Cardiac muscle cell (in vitro differentiated cells and primary cell): ENCODE results near the gene PDZRN3. TPM values are rescaled to one million over a fixed set of nuclear protein-coding genes. Genes with fewer than 3 reads are reported as not detected.

ENCODE experiments used
- DNase-seq, 2 donors: peaks; one replicate each; pipeline versions ENCODE4 v3.0.0 to v3.0.0-alpha.2; 2010 to 2017; ENCODE audit warnings: low read depth in 1 of 2, low spot score in 1 of 2
- H3K27ac ChIP-seq: fragments of 200-600 bp; sonication (generic); 2 replicates; pipeline ENCODE4 v1.5.1; 2016
- H3K27me3 ChIP-seq: fragments of 200-600 bp; sonication (generic); 2 replicates; pipeline ENCODE4 v1.6.0; 2016; ENCODE audit warnings: control low read depth
- H3K36me3 ChIP-seq: fragments of 200-600 bp; sonication (generic); 2 replicates; pipeline ENCODE4 v1.5.1; 2016; ENCODE audit warnings: control low read depth
- H3K4me1 ChIP-seq: fragments of 200-600 bp; sonication (generic); 2 replicates; pipeline ENCODE4 v1.8.1; 2017; ENCODE audit warnings: low read depth, mild to moderate bottlenecking, mixed run types
- H3K4me3 ChIP-seq: fragments of 200-600 bp; sonication (generic); 2 replicates; pipeline ENCODE4 v1.5.1; 2016; ENCODE audit warnings: mild to moderate bottlenecking
- H3K9me3 ChIP-seq: fragments of 200-600 bp; sonication (generic); 2 replicates; pipeline ENCODE4 v1.5.1; 2017; ENCODE audit warnings: low read depth, mild to moderate bottlenecking, control low read depth
- CTCF ChIP-seq: IDR thresholded peaks from 2 replicates; pipeline ENCODE4 v1.5.1; 2012; ENCODE audit warnings: low read depth, mild to moderate bottlenecking, low read length
- polyA plus RNA-seq: library from polyadenylated mRNA; unstranded; fragments of >200 nt; fragmentation: Nextera tagmentation; extraction: Ambion mirVana; gene quantifications from 2 replicates; pipeline ENCODE4 v1.2.1, GENCODE V29; 2016
- total RNA-seq: library from RNA; depleted of rRNA; stranded (reverse); fragments of >200 nt; gene quantifications from 2 replicates; pipeline ENCODE4 v1.2.3, GENCODE V29; 2016

Gene PDZRN3
- total and polyA plus RNA-seq, 2 experiments from 2014 or later: 63.9 to 94.7 TPM

DNA sequence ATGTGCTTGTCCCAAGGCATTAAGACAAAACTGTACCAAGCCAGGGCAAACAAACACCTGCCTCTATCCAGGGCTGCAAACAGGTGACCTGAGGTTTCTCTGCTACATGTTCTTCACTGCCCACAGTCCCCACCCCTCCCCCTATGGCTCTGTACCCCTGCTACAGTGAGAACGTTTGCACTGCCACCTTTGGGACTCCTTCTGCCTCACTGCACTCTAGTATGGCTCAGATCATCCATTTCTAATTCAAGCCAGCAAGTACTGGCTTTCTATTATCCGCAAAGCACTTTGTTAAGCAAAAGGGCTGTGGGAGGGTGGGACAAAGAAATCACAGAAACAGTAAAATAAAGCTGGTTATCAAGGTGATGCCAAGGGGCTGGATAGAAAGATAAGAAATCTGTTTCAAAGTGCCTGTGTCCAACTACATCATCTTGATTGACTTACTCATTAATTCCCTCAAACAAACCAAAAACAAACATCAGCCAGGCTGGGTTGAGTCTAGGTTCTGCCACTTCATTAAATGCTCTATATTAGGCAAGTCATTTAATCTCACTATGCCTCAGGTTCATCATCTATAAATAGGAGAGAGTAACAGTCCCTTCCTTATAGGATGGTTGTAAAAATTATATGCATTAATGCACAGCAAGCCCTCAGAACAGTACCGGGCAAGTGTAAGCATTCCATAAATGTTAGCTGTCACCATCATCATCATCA, 95.3 kb downstream of the PDZRN3 start:
- TF ChIP-seq CTCF: no peak
- Histone ChIP-seq H3K9me3 (no peaks in the 10 kb centered on the region), H3K27ac (no peak overlapping the region), H3K4me1 (peaks cover 17% of the 10 kb centered on the region), H3K4me3 (no peak overlapping the region), H3K36me3 (no peaks in the 10 kb centered on the region), H3K27me3 (no peaks in the 10 kb centered on the region)
- DNase-seq: no peak

GRCh38 chr3:73525591-73525990, 99.2 kb downstream of the PDZRN3 start:
- Histone ChIP-seq H3K9me3 (peaks cover 4% of the 10 kb centered on the region), H3K4me3 (no peak overlapping the region), H3K36me3 (no peaks in the 10 kb centered on the region), H3K4me1 (peaks cover 23% of the 10 kb centered on the region), H3K27ac (no peak overlapping the region), H3K27me3 (no peaks in the 10 kb centered on the region)
- no peak for DNase-seq
- no peak for TF ChIP-seq CTCF

- Histone ChIP-seq H3K9me3 (peaks cover 4% of the 10 kb centered on the region), H3K4me1 (peaks cover 11% of the 10 kb centered on the region), H3K36me3 (no peaks in the 10 kb centered on the region), H3K27me3 (no peaks in the 10 kb centered on the region), H3K27ac (no peak overlapping the region), H3K4me3 (no peak overlapping the region)
- no peak for TF ChIP-seq CTCF
- no peak for DNase-seq
These were observed 101.1 kb downstream of the PDZRN3 start for GRCh38 chr3:73523661-73524060.

GRCh38 chr3:73521734-73522336, 102.9 kb downstream of the PDZRN3 start:
- Histone ChIP-seq H3K9me3 (peaks cover 4% of the 10 kb centered on the region), H3K4me1 (peaks cover 9% of the 10 kb centered on the region), H3K4me3 (no peak overlapping the region), H3K36me3 (no peaks in the 10 kb centered on the region), H3K27me3 (no peaks in the 10 kb centered on the region), H3K27ac (no peak overlapping the region)
- no peak for TF ChIP-seq CTCF
- no peak for DNase-seq

GRCh38 chr3:73520931-73521461, 103.7 kb downstream of the PDZRN3 start:
- H3K36me3 ChIP-seq: no peaks in the 10 kb centered on the region
- H3K4me1 ChIP-seq: peaks cover 16% of the 10 kb centered on the region
- H3K27me3 ChIP-seq: no peaks in the 10 kb centered on the region
- H3K4me3 ChIP-seq: no peak overlapping the region
- peaks cover 4% of the 10 kb centered on the region for H3K9me3 ChIP-seq
- DNase-seq: peak in 1 of 2 donors; percentile 35
- TF ChIP-seq CTCF: no peak
- H3K27ac ChIP-seq: no peak overlapping the region
